GM12875 (cell line): ENCODE data around the gene GABRD.

Experiments used
- H3K4me3 ChIP-seq: one replicate; pipeline ENCODE4 v1.5.1; 2011; ENCODE audit warnings: low read depth, low read length, control low read depth
- CTCF ChIP-seq: IDR thresholded peaks from 2 replicates; pipeline ENCODE4 v1.5.1; 2011; ENCODE audit warnings: low read depth, mild to moderate bottlenecking, control low read depth, inconsistent platforms, low read length, moderate library complexity, borderline replicate concordance; ENCODE audit not compliant: insufficient read depth

Gene GABRD

GRCh38 chr1:2054560-2054959 lies 35.4 kb downstream of the GABRD start:
- TF ChIP-seq CTCF = no peak
- H3K4me3 ChIP-seq = no peak overlapping the region

GRCh38 chr1:2055911-2056575 lies 36.9 kb downstream of the GABRD start:
- TF ChIP-seq CTCF = no peak
- H3K4me3 ChIP-seq = no peak overlapping the region

- TF ChIP-seq CTCF = no peak
- H3K4me3 ChIP-seq = no peak overlapping the region
Measured at GRCh38 chr1:2056955-2057590, 37.9 kb downstream of the GABRD start.

GRCh38 chr1:2059290-2059953 lies 40.3 kb downstream of the GABRD start:
- H3K4me3 ChIP-seq = no peak overlapping the region
- no peak for TF ChIP-seq CTCF

- no peak overlapping the region for H3K4me3 ChIP-seq
- TF ChIP-seq CTCF = no peak
Measured at GRCh38 chr1:2060072-2060471, 40.9 kb downstream of the GABRD start.

GRCh38 chr1:2060535-2060934 lies 41.4 kb downstream of the GABRD start:
- no peak overlapping the region for H3K4me3 ChIP-seq
- TF ChIP-seq CTCF = no peak
